ENCODE results near the gene CDC14A.

The CDC14A gene

DNA sequence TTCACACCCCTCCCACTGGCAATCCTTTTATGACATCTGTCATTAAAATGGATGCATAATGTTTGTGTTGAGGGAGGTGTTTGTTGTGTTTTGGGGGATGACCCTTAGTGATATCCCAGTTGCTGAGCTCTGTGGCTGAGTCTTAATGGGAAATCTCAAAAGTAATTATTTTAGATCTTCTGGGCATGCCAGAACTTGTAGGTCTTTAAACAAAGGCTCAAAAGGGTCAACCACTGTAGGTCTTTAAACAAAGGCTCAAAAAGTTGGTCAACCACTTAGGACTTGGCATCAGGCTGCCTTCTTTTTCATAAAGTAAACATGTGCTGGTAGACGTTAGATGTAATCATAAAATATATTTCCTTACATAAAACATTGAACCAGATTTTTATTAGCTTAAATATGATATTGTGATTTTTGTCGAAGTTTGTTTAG, 78.0 kb downstream of the CDC14A start:
- H3K4me3 ChIP-seq (ENCODE audit: low read depth, low read length): no peak overlapping the region
- TF ChIP-seq, protein P1, sequence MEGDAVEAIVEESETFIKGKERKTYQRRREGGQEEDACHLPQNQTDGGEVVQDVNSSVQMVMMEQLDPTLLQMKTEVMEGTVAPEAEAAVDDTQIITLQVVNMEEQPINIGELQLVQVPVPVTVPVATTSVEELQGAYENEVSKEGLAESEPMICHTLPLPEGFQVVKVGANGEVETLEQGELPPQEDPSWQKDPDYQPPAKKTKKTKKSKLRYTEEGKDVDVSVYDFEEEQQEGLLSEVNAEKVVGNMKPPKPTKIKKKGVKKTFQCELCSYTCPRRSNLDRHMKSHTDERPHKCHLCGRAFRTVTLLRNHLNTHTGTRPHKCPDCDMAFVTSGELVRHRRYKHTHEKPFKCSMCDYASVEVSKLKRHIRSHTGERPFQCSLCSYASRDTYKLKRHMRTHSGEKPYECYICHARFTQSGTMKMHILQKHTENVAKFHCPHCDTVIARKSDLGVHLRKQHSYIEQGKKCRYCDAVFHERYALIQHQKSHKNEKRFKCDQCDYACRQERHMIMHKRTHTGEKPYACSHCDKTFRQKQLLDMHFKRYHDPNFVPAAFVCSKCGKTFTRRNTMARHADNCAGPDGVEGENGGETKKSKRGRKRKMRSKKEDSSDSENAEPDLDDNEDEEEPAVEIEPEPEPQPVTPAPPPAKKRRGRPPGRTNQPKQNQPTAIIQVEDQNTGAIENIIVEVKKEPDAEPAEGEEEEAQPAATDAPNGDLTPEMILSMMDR (IDR thresholded peaks at IDR 0.05; ENCODE audit: low read depth, low read length): no peak

DNA sequence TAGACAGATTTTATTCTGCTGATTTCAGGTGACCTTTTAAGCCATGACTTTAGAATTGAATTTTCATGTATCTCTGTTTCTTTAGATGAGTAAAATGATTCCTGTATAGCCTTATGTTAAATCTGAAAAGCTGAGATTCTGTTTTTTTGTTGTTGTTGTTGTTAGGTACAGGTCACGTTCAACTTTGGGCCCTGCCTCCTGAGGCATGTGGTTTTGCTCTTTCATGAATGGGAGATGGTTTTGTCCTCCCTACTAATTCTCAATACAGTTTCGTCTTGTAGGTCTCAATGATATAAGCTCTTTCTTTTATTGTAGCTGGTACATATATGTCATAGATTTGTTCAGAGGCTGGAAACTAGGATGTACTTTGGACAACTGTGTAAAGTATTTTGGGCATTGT, 79.6 kb downstream of the CDC14A start:
- TF ChIP-seq, protein P1 (IDR thresholded peaks at IDR 0.05; ENCODE audit: low read depth, low read length): no peak
- H3K4me3 ChIP-seq (ENCODE audit: low read depth, low read length): no peak overlapping the region

DNA sequence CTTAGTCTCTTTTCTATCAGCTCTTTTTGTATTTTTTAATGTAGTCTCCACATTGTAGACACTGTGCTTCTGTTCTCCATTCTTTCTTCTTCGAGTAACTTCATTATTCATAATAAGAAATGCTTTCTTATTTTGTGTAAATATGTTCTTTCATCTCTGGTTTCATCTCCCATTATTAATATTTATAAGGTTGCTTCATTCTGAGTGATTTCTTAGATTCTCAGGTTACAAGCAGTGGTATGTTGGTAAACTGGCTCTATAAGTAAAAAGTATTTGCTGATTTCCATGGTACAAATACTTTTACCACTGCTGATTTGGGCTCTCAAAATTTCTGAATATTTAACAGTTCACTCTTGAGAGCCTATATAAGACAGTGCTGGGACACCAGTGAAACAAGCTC, 81.3 kb downstream of the CDC14A start:
- no peak overlapping the region for H3K4me3 ChIP-seq (ENCODE audit: low read depth, low read length)
- TF ChIP-seq, protein P1 (IDR thresholded peaks at IDR 0.05; ENCODE audit: low read depth, low read length): no peak

DNA sequence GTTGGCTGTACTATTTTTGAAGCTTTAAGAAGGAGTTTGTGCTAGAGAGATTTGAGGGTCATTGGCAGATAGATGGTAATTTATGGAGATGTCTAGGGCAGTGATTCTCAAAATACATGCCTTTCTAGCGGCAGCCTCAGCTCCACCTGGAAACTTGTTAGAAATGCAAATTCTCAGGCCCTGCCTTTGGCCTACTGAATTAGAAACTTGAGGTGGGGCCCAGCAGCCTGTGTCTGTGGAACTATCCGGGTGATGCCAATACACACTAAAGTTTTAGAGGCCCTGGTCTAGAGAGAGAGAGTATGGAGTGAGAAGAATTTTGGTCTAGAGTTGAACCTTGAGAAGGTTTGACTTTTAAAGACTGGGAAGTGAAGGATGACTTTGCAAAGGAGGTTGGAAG, 82.5 kb downstream of the CDC14A start:
- TF ChIP-seq, protein P1 (IDR thresholded peaks at IDR 0.05; ENCODE audit: low read depth, low read length): no peak

DNA sequence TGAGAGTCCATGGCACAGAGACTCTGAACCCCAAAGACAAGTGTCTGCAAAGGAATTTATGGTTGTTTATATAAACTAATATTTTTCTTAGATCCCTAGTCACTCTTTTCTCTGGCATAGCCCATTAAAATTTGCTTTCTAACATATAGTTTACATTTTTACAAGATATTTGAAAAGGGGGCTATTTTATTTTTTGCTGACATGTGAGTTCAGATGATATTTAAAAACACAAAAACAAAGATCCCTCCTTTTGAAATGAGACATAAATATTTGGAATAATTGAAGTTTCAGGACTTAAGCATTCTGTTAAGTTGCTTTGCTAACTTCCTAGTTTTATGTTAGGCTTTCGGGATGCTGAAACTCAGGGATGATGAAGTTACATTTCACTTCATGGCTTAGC, 86.1 kb downstream of the CDC14A start:
- H3K4me3 ChIP-seq (ENCODE audit: low read depth, low read length): no peak overlapping the region
- TF ChIP-seq, protein P1 (IDR thresholded peaks at IDR 0.05; ENCODE audit: low read depth, low read length): no peak

More for the DNA sequence above, 82.5 kb downstream of the CDC14A start:
- no peak overlapping the region for H3K4me3 ChIP-seq (ENCODE audit: low read depth, low read length)

DNA sequence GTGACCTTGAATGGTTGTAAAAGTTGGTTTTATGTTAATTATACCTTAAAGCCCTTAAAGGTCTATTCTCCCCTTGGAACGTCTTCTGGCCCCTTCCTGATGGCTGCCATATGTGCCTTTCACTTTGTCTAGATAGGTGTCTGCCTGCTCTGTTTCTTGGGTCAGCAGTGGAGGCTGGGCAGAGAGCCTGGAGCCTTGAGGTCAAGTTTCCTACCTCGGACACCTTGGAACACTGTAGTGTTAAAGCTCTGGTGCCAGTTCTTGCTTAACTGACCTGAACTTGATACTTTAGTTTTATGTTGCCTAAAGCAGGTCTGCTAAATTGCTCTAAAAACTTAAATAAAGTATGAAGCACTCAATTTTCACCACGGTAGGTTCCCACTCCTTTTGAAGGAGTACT, 86.5 kb downstream of the CDC14A start:
- TF ChIP-seq, protein P1 (IDR thresholded peaks at IDR 0.05; ENCODE audit: low read depth, low read length): no peak
- H3K4me3 ChIP-seq (ENCODE audit: low read depth, low read length): no peak overlapping the region

DNA sequence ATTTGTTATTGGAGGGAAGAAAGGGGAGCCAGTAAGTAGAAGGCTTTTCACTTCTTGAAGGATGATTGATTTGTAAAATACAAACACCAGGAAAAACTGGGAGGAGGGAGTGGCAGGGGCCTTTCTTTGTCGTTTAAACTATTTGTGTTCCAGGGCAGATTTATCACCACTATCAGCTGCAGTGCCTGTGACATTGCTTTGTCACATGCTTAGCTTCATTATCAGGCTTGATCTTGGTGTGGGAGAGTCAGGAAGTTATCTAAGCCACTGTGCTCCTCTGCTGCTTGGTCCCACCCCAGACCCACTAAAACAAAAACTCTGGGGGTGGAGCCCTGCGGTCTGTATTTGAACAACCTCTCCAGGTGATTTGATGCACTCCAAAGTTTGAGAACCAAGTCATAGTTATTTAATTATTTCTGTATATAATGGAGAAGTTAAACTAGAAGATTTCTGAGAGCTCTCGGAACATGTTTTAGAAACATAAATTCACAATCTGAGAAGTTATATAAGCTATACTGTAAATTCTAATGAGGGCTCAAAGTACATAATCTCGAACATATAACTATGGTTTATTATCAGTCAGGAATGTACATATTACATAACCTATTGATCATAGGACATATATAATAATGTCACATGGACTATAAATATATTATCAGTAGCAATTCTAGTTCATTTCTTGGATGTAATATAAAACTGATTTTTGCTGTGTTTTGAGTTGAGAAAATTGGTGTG, 87.9 kb downstream of the CDC14A start:
- H3K4me3 ChIP-seq (ENCODE audit: low read depth, low read length): no peak overlapping the region

More for the DNA sequence above, 87.9 kb downstream of the CDC14A start:
- TF ChIP-seq, protein P1 (IDR thresholded peaks at IDR 0.05; ENCODE audit: low read depth, low read length): no peak
